ENCODE measurements around the gene CD59.

GRCh38 chr11:33660962-33661361 lies 75.3 kb downstream of the CD59 start:
- TF ChIP-seq POLR2AphosphoS5 (IDR thresholded peaks at IDR 0.05; ENCODE audit: low read depth): no peak
- no peak for TF ChIP-seq CTCF (IDR thresholded peaks at IDR 0.05; ENCODE audit: insufficient read depth, low read length)
